Mesendoderm (in vitro differentiated cells): ENCODE measurements around the gene OPCML. TPM values are rescaled to one million over a fixed set of nuclear protein-coding genes. Genes with fewer than 3 reads are reported as not detected.

Experiments used
- DNase-seq: peaks from one replicate; pipeline ENCODE4 v3.0.0; 2013
- H2AK5ac ChIP-seq: 2 replicates; pipeline ENCODE4 v1.6.1; 2013; ENCODE audit warnings: low read length, inconsistent platforms
- H2BK120ac ChIP-seq: 2 replicates; pipeline ENCODE4 v1.6.1; 2013; ENCODE audit warnings: low read depth, mild to moderate bottlenecking, low read length, moderate library complexity, mixed read lengths
- H2BK15ac ChIP-seq: replicated peaks from 2 replicates; pipeline ENCODE4 v1.6.1; 2013; ENCODE audit warnings: low read depth, mild to moderate bottlenecking, moderate library complexity
- H2BK5ac ChIP-seq: 2 replicates; pipeline ENCODE4 v1.6.1; 2013; ENCODE audit warnings: low read length, inconsistent platforms
- H3K18ac ChIP-seq: 2 replicates; pipeline ENCODE4 v1.6.1; 2013; ENCODE audit warnings: mild to moderate bottlenecking, low read length, mixed read lengths
- H3K23ac ChIP-seq: one replicate; pipeline ENCODE4 v1.6.1; 2013; ENCODE audit warnings: low read length
- H3K27ac ChIP-seq: 2 replicates; pipeline ENCODE4 v1.5.1; 2013; ENCODE audit warnings: low read depth, mild to moderate bottlenecking, inconsistent platforms, low read length, moderate library complexity
- H3K27me3 ChIP-seq: 2 replicates; pipeline ENCODE4 v1.6.1; 2013; ENCODE audit warnings: low read length, control low read depth, mild to moderate bottlenecking, inconsistent platforms; ENCODE audit not compliant: insufficient read depth, poor library complexity
- H3K36me3 ChIP-seq: 2 replicates; pipeline ENCODE4 v1.6.1; 2013; ENCODE audit warnings: low read length, inconsistent platforms; ENCODE audit not compliant: control insufficient read depth, insufficient read depth
- H3K4ac ChIP-seq: one replicate; pipeline ENCODE4 v1.6.1; 2013; ENCODE audit warnings: low read depth, mild to moderate bottlenecking, low read length, moderate library complexity
- H3K4me1 ChIP-seq: 2 replicates; pipeline ENCODE4 v1.6.1; 2013; ENCODE audit warnings: low read depth, low read length, inconsistent platforms; ENCODE audit not compliant: control insufficient read depth
- H3K4me2 ChIP-seq: 2 replicates; pipeline ENCODE4 v1.6.1; 2013; ENCODE audit warnings: low read length
- H3K4me3 ChIP-seq: 2 replicates; pipeline ENCODE4 v1.5.1; 2013; ENCODE audit warnings: mild to moderate bottlenecking, low read length
- H3K56ac ChIP-seq: one replicate; pipeline ENCODE4 v1.6.1; 2013; ENCODE audit warnings: low read length
- H3K79me1 ChIP-seq: 2 replicates; pipeline ENCODE4 v1.6.1; 2013; ENCODE audit warnings: low read length, inconsistent platforms
- H3K79me2 ChIP-seq: 2 replicates; pipeline ENCODE4 v1.6.1; 2013; ENCODE audit warnings: mild to moderate bottlenecking, low read length; ENCODE audit not compliant: control insufficient read depth, insufficient read depth
- H3K9ac ChIP-seq: 2 replicates; pipeline ENCODE4 v1.6.1; 2013; ENCODE audit warnings: low read length, inconsistent platforms
- H4K5ac ChIP-seq: one replicate; pipeline ENCODE4 v1.6.1; 2013; ENCODE audit warnings: low read length
- H4K8ac ChIP-seq: one replicate; pipeline ENCODE4 v1.6.1; 2013; ENCODE audit warnings: low read depth, mild to moderate bottlenecking, control low read depth, low read length, moderate library complexity
- WGBS: extraction: QIAGEN DNeasy Blood & Tissue Kit; methylation state at CpG from one replicate; pipeline ENCODE4 v1.1.7; 2013; ENCODE audit warnings: low lambda C conversion rate, missing lambda C conversion rate; ENCODE audit not compliant: insufficient coverage; ENCODE audit errors: extremely low coverage; 5-methylcytosine and 5-hydroxymethylcytosine counted together
- small RNA-seq: library from polyadenylated mRNA; stranded (forward); fragments of <200 nt; extraction: miRNeasy Mini kit (QIAGEN cat#:217004); gene quantifications from one replicate; pipeline ENCODE3, GENCODE V24; 2013; ENCODE audit not compliant: insufficient read depth

Gene OPCML

GRCh38 chr11:132365650-132366049 is 1166.7 kb downstream of the OPCML start:
- H4K8ac ChIP-seq: no peak overlapping the region
- no peak overlapping the region for H3K18ac ChIP-seq
- H3K9ac ChIP-seq: no peak overlapping the region
- H3K36me3 ChIP-seq: no peaks in the 10 kb centered on the region
- no peak overlapping the region for H2BK120ac ChIP-seq
- no peak overlapping the region for H3K23ac ChIP-seq
- H2BK15ac ChIP-seq: no peak overlapping the region
- H2AK5ac ChIP-seq: no peak overlapping the region
- DNase-seq: no peak
- no peak overlapping the region for H3K4me3 ChIP-seq
- no CpG with 5 or more reads among the region's 3 CpGs for WGBS
- H3K27ac ChIP-seq: no peak overlapping the region
- H3K56ac ChIP-seq: no peak overlapping the region
- no peak overlapping the region for H3K4me2 ChIP-seq
- no peaks in the 10 kb centered on the region for H3K4me1 ChIP-seq
- H3K79me1 ChIP-seq: no peaks in the 10 kb centered on the region
- H2BK5ac ChIP-seq: no peak overlapping the region
- no peaks in the 10 kb centered on the region for H3K27me3 ChIP-seq
- H3K4ac ChIP-seq: no peak overlapping the region
- no peak overlapping the region for H4K5ac ChIP-seq
- H3K79me2 ChIP-seq: no peaks in the 10 kb centered on the region

Small RNA genes lying within 50 kb of the gene (small RNA-seq; reads per million reads assigned to genes)
- gene RF00026: not detected
